Measurements from ENCODE around the gene DPH3. TPM values are rescaled to one million over a fixed set of nuclear protein-coding genes. Genes with fewer than 3 reads are reported as not detected.
A peak's percentile ranks its signal among the peaks of the same experiment; 100 is the strongest.

Gene DPH3
- total RNA-seq, 1 experiment from 2014 or later = 19.6 TPM

- no peak for DNase-seq (ENCODE audit: low read depth)
These were observed 28.6 kb downstream of the DPH3 start for GRCh38 chr3:16236030-16236639.

GRCh38 chr3:16234281-16234680, 30.5 kb downstream of the DPH3 start:
- DNase-seq (ENCODE audit: low read depth) = no peak

- no peak for DNase-seq (ENCODE audit: low read depth)
These were observed 30.9 kb downstream of the DPH3 start for GRCh38 chr3:16233806-16234205.

- no peak for DNase-seq (ENCODE audit: low read depth)
These were observed 32.8 kb downstream of the DPH3 start for GRCh38 chr3:16231983-16232382.

GRCh38 chr3:16229681-16230080, 35.1 kb downstream of the DPH3 start:
- DNase-seq (ENCODE audit: low read depth) = no peak

GRCh38 chr3:16227566-16227965, 37.2 kb downstream of the DPH3 start:
- no peak for DNase-seq (ENCODE audit: low read depth)

- DNase-seq (ENCODE audit: low read depth) = no peak
These were observed 40.4 kb downstream of the DPH3 start for GRCh38 chr3:16224325-16224724.

GRCh38 chr3:16222547-16222946, 42.2 kb downstream of the DPH3 start:
- no peak for DNase-seq (ENCODE audit: low read depth)

GRCh38 chr3:16221990-16222389, 42.8 kb downstream of the DPH3 start:
- no peak for DNase-seq (ENCODE audit: low read depth)

- no peak for DNase-seq (ENCODE audit: low read depth)
These were observed 45.0 kb downstream of the DPH3 start for GRCh38 chr3:16219777-16220176.

GRCh38 chr3:16216373-16216935, 48.3 kb downstream of the DPH3 start:
- DNase-seq (ENCODE audit: low read depth) = no peak

- no peak for DNase-seq (ENCODE audit: low read depth)
These were observed 50.4 kb downstream of the DPH3 start for GRCh38 chr3:16214366-16214765.

- peak; percentile 15 for DNase-seq (ENCODE audit: low read depth)
These were observed 53.4 kb downstream of the DPH3 start for GRCh38 chr3:16211176-16211904.

Other genes with a start within 250 kb of the DPH3 start
- gene GALNT15, start 90.3 kb downstream of the DPH3 start, total RNA-seq (2014; rRNA removed; shearing (Covaris generic)) = 0.13 and 0.26 TPM in 2 replicates
- 26.4 and 33.1 TPM in 2 replicates for gene OXNAD1, start 269 bp upstream of the DPH3 start, total RNA-seq (2014; rRNA removed; shearing (Covaris generic))
- 38.4 and 43.8 TPM in 2 replicates for gene RFTN1, start 248.8 kb upstream of the DPH3 start, total RNA-seq (2014; rRNA removed; shearing (Covaris generic))

All from HT1080 (cell line).